GM23338 (cell line): Measurements from ENCODE around the gene TNFRSF19. TPM values are rescaled to one million over a fixed set of nuclear protein-coding genes. Genes with fewer than 3 reads are reported as not detected.

ENCODE experiments used
- ATAC-seq: fragments of 200-7000 bp; cut with Tn5 transposase; 3 replicates; pipeline ENCODE4 v1.9.1; 2020
- DNase-seq: peaks from one replicate; pipeline ENCODE4 v3.0.0-alpha.2; 2015; ENCODE audit warnings: low spot score
- H2AFZ ChIP-seq: fragments of 200-600 bp; sonication (generic); 2 replicates; pipeline ENCODE4 v1.8.0; 2016; ENCODE audit warnings: antibody characterized with exemption, mild to moderate bottlenecking, moderate library complexity
- H3F3A ChIP-seq: fragments of 200-600 bp; sonication (generic); replicated peaks from 2 replicates; pipeline ENCODE4 v1.8.0; 2017; ENCODE audit warnings: antibody characterized with exemption, mixed run types, low read depth
- H3K27ac ChIP-seq: fragments of 200-600 bp; sonication (generic); 2 replicates; pipeline ENCODE4 v1.6.1; 2016; ENCODE audit warnings: low read depth
- H3K27me3 ChIP-seq: fragments of 200-600 bp; sonication (generic); 2 replicates; pipeline ENCODE4 v1.8.0; 2016; ENCODE audit warnings: mild to moderate bottlenecking, mixed run types, moderate library complexity; ENCODE audit not compliant: insufficient read depth
- H3K36me3 ChIP-seq: fragments of 200-600 bp; sonication (generic); 2 replicates; pipeline ENCODE4 v1.8.0; 2016; ENCODE audit warnings: mild to moderate bottlenecking; ENCODE audit not compliant: insufficient read depth
- H3K4me1 ChIP-seq: fragments of 200-600 bp; sonication (generic); 2 replicates; pipeline ENCODE4 v1.8.0; 2016; ENCODE audit warnings: mild to moderate bottlenecking, moderate library complexity; ENCODE audit not compliant: insufficient read depth
- H3K4me2 ChIP-seq: fragments of 200-600 bp; sonication (generic); 2 replicates; pipeline ENCODE4 v1.7.1; 2017; ENCODE audit warnings: mixed run types
- H3K4me3 ChIP-seq: fragments of 200-600 bp; sonication (generic); 2 replicates; pipeline ENCODE4 v1.6.1; 2016; ENCODE audit warnings: mixed run types
- H3K79me2 ChIP-seq: fragments of 200-600 bp; sonication (generic); replicated peaks from 2 replicates; pipeline ENCODE4 v1.8.0; 2017; ENCODE audit warnings: mild to moderate bottlenecking; ENCODE audit not compliant: insufficient read depth
- H3K9me2 ChIP-seq: fragments of 200-600 bp; sonication (generic); 2 replicates; pipeline ENCODE4 v1.8.0; 2017; ENCODE audit not compliant: insufficient read depth
- H4K20me1 ChIP-seq: fragments of 200-600 bp; sonication (generic); replicated peaks from 2 replicates; pipeline ENCODE4 v1.8.0; 2017; ENCODE audit warnings: mild to moderate bottlenecking; ENCODE audit not compliant: insufficient read depth
- H3K27ac Mint-ChIP-seq: 2 replicates; pipeline ENCODE4 v1.8.0; 2020; ENCODE audit warnings: inconsistent platforms, mild to moderate bottlenecking, moderate library complexity, mixed read lengths
- H3K27me3 Mint-ChIP-seq: 3 replicates; pipeline ENCODE4 v1.8.0; 2022; ENCODE audit warnings: low read depth, mild to moderate bottlenecking, moderate library complexity, mixed read lengths, inconsistent platforms; ENCODE audit not compliant: insufficient read depth, poor library complexity
- H3K36me3 Mint-ChIP-seq: 3 replicates; pipeline ENCODE4 v1.8.0; 2021; ENCODE audit warnings: low read depth, mild to moderate bottlenecking, inconsistent platforms, moderate library complexity, mixed read lengths
- H3K4me1 Mint-ChIP-seq: 3 replicates; pipeline ENCODE4 v1.8.0; 2020; ENCODE audit warnings: mild to moderate bottlenecking, inconsistent platforms, mixed read lengths
- H3K4me3 Mint-ChIP-seq: 3 replicates; pipeline ENCODE4 v1.8.0; 2021; ENCODE audit warnings: moderate library complexity, mild to moderate bottlenecking, inconsistent platforms, mixed read lengths
- H3K9me3 Mint-ChIP-seq: 3 replicates; pipeline ENCODE4 v1.8.0; 2020; ENCODE audit warnings: moderate library complexity, mild to moderate bottlenecking, inconsistent platforms, mixed read lengths
- CREB1 ChIP-seq: fragments of 250-450 bp; sonication (Bioruptor Pico); IDR thresholded peaks from 2 replicates; pipeline ENCODE4 v1.5.0; 2020; ENCODE audit warnings: low read depth, mild to moderate bottlenecking, moderate library complexity
- CTCF ChIP-seq, 2 experiments: fragments of 200-600 bp in 1 of 2; sonication (generic) in 1 of 2; conservative IDR thresholded peaks; 2 replicates each; pipeline versions ENCODE4 v1.5.1 to v1.6.1; 2016 to 2017; ENCODE audit warnings: antibody characterized with exemption in 2 of 2, low read depth in 2 of 2, mild to moderate bottlenecking in 2 of 2, moderate library complexity in 1 of 2
- ETS1 ChIP-seq: IDR thresholded peaks from 2 replicates; pipeline ENCODE4 v1.6.1; 2016; ENCODE audit warnings: antibody characterized with exemption
- EZH2 ChIP-seq: fragments of 200-600 bp; sonication (generic); IDR thresholded peaks from one replicate; pipeline ENCODE4 v1.8.0; 2017; ENCODE audit warnings: antibody characterized with exemption, mild to moderate bottlenecking, low read depth; ENCODE audit not compliant: unreplicated experiment
- EZH2phosphoT487 ChIP-seq: fragments of 200-600 bp; sonication (generic); IDR thresholded peaks from one replicate; pipeline ENCODE4 v1.8.1; 2018; ENCODE audit warnings: antibody characterized with exemption; ENCODE audit not compliant: unreplicated experiment
- JUNB ChIP-seq: IDR thresholded peaks from one replicate; pipeline ENCODE4 v1.6.1; 2016; ENCODE audit warnings: antibody characterized with exemption; ENCODE audit not compliant: unreplicated experiment
- NANOG ChIP-seq: IDR thresholded peaks from 2 replicates; pipeline ENCODE4 v1.6.1; 2016; ENCODE audit warnings: antibody characterized with exemption, borderline replicate concordance
- POLR2AphosphoS5 ChIP-seq: IDR thresholded peaks from 2 replicates; pipeline ENCODE4 v1.6.1; 2016; ENCODE audit warnings: antibody characterized with exemption, low read depth
- REST ChIP-seq: IDR thresholded peaks from one replicate; pipeline ENCODE4 v1.6.1; 2018; ENCODE audit warnings: antibody characterized with exemption; ENCODE audit not compliant: unreplicated experiment
- STAT1 ChIP-seq: IDR thresholded peaks from one replicate; pipeline ENCODE4 v1.6.1; 2016; ENCODE audit warnings: antibody characterized with exemption; ENCODE audit not compliant: unreplicated experiment
- ZNF114 ChIP-seq: fragments of 250-450 bp; sonication (Bioruptor Pico); IDR thresholded peaks from 2 replicates; pipeline ENCODE4 v1.5.0; 2020; ENCODE audit warnings: mild to moderate bottlenecking, moderate library complexity
- ZNF331 ChIP-seq: fragments of 250-450 bp; sonication (Bioruptor Pico); IDR thresholded peaks from 2 replicates; pipeline ENCODE4 v1.5.0; 2020; ENCODE audit warnings: low read depth, mild to moderate bottlenecking, moderate library complexity
- ZNF462 ChIP-seq: fragments of 250-450 bp; sonication (Bioruptor Pico); IDR thresholded peaks from 2 replicates; pipeline ENCODE4 v1.5.0; 2020; ENCODE audit warnings: mild to moderate bottlenecking, moderate library complexity
- polyA plus RNA-seq: library from polyadenylated mRNA; unstranded; fragments of >200 nt; fragmentation: Nextera tagmentation; extraction: Ambion mirVana; gene quantifications from 2 replicates; pipeline ENCODE4 v1.2.1, GENCODE V29; 2016
- total RNA-seq: library from RNA; depleted of rRNA; stranded (reverse); fragments of >200 nt; shearing (Covaris generic); gene quantifications from 2 replicates; pipeline ENCODE4 v1.2.3, GENCODE V29; 2014

TNFRSF19 gene
- total and polyA plus RNA-seq, 2 experiments from 2014 or later, result 0.21 to 0.35 TPM

DNA sequence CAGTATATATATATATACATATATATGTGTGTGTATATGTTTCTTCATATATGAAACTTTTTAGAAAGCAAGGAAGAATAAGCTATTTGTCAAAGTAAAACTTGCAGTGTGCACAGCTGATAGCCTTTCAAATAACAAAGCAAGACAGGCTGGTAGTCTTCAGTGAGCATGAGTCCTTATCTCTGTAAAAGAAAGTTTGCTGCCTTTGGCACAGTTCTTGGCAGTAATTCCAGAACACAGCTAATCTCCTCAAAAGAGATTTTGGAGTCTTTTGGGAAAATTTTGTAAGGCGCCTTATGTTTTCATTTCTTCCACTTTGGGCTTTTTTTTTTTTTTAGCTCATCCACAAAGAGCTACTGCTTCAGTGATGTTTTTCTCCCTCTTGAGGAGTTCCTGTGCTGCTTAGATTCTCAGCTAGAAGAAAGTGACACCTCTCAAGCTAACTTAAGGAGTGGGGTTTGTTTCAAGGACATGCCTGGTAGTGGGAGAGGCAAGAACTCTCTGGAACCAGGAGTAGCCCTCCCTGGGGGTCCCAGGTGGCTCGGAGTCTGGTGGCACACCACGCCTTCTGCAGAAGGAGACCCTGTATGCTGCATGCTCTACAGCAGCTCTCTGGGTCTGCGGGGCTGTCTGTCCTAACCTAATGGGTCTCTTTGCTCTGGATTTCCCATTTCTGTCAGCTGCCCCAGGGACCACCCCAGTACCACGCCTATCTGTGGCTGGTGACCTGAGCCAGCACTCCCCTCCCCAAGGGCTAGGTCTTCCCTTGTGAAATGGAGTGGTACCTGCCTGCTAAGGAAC lies 58.8 kb downstream of the TNFRSF19 start:
- no peak for DNase-seq
- peaks cover 36% of the 10 kb centered on the region for H3K4me1 ChIP-seq
- no peak overlapping the region for H3K4me3 Mint-ChIP-seq
- H2AFZ ChIP-seq, result no peak overlapping the region
- H3K27ac ChIP-seq, result no peak overlapping the region
- no peak for TF ChIP-seq CREB1 (CRISPR knock-in tag)
- no peak for TF ChIP-seq NANOG
- no peak for TF ChIP-seq ZNF462 (CRISPR knock-in tag)
- TF ChIP-seq POLR2AphosphoS5, result no peak
- no peak for TF ChIP-seq EZH2phosphoT487
- TF ChIP-seq REST, result no peak
- no peak for TF ChIP-seq JUNB
- no peak for TF ChIP-seq EZH2
- no peak for TF ChIP-seq ETS1
- TF ChIP-seq CTCF (conservative IDR thresholded peaks at IDR 0.05; ENCODE audit: low read depth in 2 of 2), result no peak
- TF ChIP-seq STAT1, result no peak
- no peak for TF ChIP-seq ZNF114 (CRISPR knock-in tag)
- TF ChIP-seq ZNF331 (CRISPR knock-in tag), result no peak
- no peaks in the 10 kb centered on the region for H4K20me1 ChIP-seq
- peaks cover 44% of the 10 kb centered on the region for H3K4me1 Mint-ChIP-seq
- no peaks in the 10 kb centered on the region; the same call in 2 of the 3 replicates for H3K9me3 Mint-ChIP-seq
- no peaks in the 10 kb centered on the region for H3K36me3 ChIP-seq
- H3K79me2 ChIP-seq, result no peaks in the 10 kb centered on the region
- no peak overlapping the region for H3K4me3 ChIP-seq
- no peak overlapping the region for H3K4me2 ChIP-seq
- H3K27ac Mint-ChIP-seq, result no peak overlapping the region
- H3K27me3 Mint-ChIP-seq, result peaks cover 4% of the 10 kb centered on the region
- no peaks in the 10 kb centered on the region for H3K27me3 ChIP-seq
- no peaks in the 10 kb centered on the region for H3K36me3 Mint-ChIP-seq
- ATAC-seq, result no peak
- no peaks in the 10 kb centered on the region for H3K9me2 ChIP-seq
- H3F3A ChIP-seq, result no peaks in the 10 kb centered on the region
